Measurements from ENCODE around the gene RNF213. TPM values are rescaled to one million over a fixed set of nuclear protein-coding genes. Genes with fewer than 3 reads are reported as not detected.

Gene RNF213
- total RNA-seq, 1 donor from 2014 or later: 29.6 TPM

DNA sequence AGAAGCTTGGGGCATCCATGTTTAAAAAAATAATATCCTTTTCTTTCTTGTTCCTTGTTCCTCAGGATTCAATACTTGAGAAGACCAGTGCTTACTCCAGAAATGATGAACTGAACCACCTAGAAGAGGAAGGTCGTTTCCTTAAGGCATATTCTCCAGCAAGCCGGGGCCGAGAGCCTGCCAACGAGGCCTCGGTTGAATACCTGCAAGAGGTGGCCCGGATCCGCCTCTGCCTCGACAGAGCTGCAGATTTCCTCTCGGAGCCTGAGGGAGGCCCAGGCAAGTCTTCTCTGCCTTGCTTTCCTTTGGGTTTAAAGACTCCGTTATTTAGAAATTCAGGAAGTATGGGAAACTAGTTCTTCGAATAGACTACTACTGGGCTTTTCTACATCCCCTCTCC is 111.8 kb downstream of the RNF213 start:
- H3K4me3 Mint-ChIP-seq: no peak overlapping the region
- H3K27ac Mint-ChIP-seq (ENCODE audit: unreplicated experiment): no peak overlapping the region
- no peaks in the 10 kb centered on the region for H3K9me3 Mint-ChIP-seq
- H3K4me1 Mint-ChIP-seq: no peaks in the 10 kb centered on the region
- H3K36me3 Mint-ChIP-seq (ENCODE audit: low read depth): no peaks in the 10 kb centered on the region
- TF ChIP-seq, protein P1, sequence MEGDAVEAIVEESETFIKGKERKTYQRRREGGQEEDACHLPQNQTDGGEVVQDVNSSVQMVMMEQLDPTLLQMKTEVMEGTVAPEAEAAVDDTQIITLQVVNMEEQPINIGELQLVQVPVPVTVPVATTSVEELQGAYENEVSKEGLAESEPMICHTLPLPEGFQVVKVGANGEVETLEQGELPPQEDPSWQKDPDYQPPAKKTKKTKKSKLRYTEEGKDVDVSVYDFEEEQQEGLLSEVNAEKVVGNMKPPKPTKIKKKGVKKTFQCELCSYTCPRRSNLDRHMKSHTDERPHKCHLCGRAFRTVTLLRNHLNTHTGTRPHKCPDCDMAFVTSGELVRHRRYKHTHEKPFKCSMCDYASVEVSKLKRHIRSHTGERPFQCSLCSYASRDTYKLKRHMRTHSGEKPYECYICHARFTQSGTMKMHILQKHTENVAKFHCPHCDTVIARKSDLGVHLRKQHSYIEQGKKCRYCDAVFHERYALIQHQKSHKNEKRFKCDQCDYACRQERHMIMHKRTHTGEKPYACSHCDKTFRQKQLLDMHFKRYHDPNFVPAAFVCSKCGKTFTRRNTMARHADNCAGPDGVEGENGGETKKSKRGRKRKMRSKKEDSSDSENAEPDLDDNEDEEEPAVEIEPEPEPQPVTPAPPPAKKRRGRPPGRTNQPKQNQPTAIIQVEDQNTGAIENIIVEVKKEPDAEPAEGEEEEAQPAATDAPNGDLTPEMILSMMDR (conservative IDR thresholded peaks at IDR 0.05): no peak
- DNase-seq (ENCODE audit: low read depth, low spot score): no peak
- H3K27me3 Mint-ChIP-seq (ENCODE audit: low read depth): no peaks in the 10 kb centered on the region

DNA sequence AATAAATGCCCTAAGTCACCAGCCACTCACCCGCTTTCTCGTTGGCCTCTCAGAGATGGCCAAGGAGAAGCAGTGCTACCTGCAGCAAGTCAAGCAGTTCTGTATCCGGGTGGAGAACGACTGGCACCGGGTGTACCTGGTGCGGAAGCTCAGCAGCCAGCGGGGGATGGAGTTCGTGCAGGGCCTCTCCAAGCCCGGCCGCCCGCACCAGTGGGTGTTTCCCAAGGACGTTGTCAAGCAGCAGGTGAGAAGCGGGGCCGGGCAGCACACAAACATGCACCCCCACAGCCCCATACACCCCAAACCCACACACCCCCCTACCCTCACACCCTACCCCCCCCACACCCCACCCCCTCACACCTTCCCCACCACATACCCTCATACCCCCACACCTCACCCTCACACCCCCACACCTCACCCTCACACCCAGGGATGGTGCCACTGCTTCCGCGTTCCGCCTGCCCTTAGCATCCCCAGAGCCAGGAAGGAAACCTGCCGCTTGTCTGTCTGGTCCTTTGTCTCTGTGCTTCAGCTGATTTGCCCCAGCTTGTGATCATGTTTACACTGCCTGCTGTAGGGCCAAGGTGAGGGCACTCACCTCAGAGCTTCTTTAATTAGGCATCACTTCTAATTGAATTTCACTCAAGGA is 112.4 kb downstream of the RNF213 start:
- Mint-ChIP-seq H3K4me3 (no peak overlapping the region), H3K27me3 (ENCODE audit: low read depth) (no peaks in the 10 kb centered on the region), H3K9me3 (no peaks in the 10 kb centered on the region), H3K27ac (ENCODE audit: unreplicated experiment) (no peak overlapping the region), H3K36me3 (ENCODE audit: low read depth) (peaks cover 2% of the 10 kb centered on the region), H3K4me1 (no peaks in the 10 kb centered on the region)
- TF ChIP-seq, protein P1 (conservative IDR thresholded peaks at IDR 0.05): no peak
- DNase-seq (ENCODE audit: low read depth, low spot score): no peak

DNA sequence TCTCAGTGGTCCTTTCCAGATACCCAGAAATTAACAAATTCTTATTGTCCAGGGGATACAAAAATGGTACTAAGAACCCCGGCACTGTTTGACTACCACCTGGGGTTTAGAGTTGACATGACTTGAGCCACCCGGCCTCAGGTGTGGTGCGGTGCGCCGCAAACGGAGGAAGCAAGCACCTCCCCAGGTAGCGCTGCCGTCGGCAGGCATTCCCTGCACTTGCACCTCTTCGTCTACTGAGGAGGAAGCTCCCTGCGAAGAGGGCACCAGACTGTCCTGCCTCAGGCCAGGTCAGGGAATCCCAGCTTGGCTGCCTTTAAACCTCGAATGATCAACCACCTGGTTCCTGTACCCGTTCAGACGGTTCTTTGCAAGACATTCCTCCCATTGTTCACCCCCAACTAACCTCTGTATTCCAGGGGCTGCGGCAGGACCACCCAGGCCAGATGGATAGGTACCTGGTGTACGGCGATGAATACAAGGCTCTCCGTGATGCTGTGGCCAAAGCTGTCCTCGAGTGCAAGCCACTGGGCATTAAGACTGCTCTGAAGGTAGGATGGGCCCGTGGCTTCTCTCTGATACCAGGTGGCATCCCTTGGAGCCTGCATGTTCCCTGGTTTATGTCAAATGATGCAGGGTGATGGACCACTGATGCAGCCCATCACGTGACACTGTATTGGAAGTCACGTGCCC is 113.5 kb downstream of the RNF213 start:
- H3K27ac Mint-ChIP-seq (ENCODE audit: unreplicated experiment): no peak overlapping the region

DNA sequence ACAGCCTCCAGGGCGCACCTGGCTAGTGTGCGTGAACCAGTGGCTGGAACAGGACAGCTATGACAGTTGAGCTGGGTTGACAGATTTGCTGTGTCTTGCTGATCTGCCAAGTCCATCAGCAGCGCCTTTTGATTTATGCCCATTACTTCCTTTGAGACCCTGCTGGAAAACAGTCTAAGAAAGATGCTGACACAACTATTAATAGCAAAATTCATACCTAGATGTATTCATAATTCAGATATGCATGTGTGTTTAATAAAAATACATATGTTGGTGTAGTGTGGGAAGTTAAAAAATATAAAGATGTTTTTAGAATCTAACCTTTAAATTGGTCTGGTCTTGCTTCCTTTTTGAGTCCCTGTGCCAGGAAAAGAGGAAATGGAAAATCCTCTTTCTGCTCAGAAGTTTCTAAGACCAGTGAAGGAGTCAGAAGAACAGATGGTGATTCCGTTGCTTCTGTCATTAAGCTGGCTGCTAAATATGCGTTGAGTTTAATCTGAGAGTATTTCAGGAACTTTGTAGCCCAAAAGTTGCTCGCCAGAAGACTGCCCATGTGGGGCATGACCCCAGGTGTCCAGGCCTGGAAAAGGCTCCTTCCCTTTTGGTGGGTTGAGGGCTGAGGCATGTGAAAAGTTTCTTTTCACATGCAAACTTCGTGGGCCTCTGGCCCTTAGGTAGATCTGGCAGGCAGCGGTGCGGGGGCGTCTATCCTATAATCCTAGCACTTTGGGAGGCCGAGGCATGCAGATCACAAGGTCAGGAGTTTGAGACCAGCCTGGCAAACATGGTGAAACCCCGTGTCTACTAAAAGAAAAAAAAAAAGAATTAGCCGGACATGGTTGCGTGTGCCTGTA is 114.3 kb downstream of the RNF213 start:
- Mint-ChIP-seq H3K36me3 (ENCODE audit: low read depth) (peaks cover 2% of the 10 kb centered on the region), H3K4me1 (no peaks in the 10 kb centered on the region), H3K27ac (ENCODE audit: unreplicated experiment) (no peak overlapping the region), H3K9me3 (no peaks in the 10 kb centered on the region), H3K27me3 (ENCODE audit: low read depth) (no peaks in the 10 kb centered on the region), H3K4me3 (no peak overlapping the region)
- TF ChIP-seq, protein P1 (conservative IDR thresholded peaks at IDR 0.05): no peak
- no peak for DNase-seq (ENCODE audit: low read depth, low spot score)

More for the DNA sequence above, 113.5 kb downstream of the RNF213 start:
- no peaks in the 10 kb centered on the region for H3K27me3 Mint-ChIP-seq (ENCODE audit: low read depth)
- no peak overlapping the region for H3K4me3 Mint-ChIP-seq
- DNase-seq (ENCODE audit: low read depth, low spot score): no peak
- no peaks in the 10 kb centered on the region for H3K4me1 Mint-ChIP-seq
- H3K36me3 Mint-ChIP-seq (ENCODE audit: low read depth): peaks cover 2% of the 10 kb centered on the region
- TF ChIP-seq, protein P1 (conservative IDR thresholded peaks at IDR 0.05): no peak
- H3K9me3 Mint-ChIP-seq: no peaks in the 10 kb centered on the region

DNA sequence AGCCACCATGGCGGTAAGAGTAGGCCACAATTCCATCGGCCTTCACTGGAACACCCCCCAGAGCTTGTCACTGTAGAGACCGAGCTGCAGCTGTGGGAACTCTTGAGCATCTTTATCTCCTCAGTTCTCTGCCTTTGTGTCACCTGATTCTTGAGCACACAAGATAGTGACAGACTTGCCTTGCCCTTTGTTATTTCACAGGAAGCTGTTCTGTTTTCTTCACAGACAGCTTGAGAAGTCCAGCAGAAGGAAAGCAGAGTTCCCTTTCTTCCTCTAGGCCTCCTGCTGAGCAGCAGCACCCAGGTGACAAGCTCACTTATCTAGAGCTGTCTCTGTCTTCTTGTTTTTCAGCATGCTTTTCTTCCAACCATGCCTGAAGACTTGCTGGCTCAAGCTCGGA is 115.9 kb downstream of the RNF213 start:
- TF ChIP-seq, protein P1 (conservative IDR thresholded peaks at IDR 0.05): no peak
- peaks cover 2% of the 10 kb centered on the region for H3K36me3 Mint-ChIP-seq (ENCODE audit: low read depth)
- no peak overlapping the region for H3K4me3 Mint-ChIP-seq
- no peaks in the 10 kb centered on the region for H3K9me3 Mint-ChIP-seq
- H3K4me1 Mint-ChIP-seq: no peaks in the 10 kb centered on the region
- H3K27me3 Mint-ChIP-seq (ENCODE audit: low read depth): no peaks in the 10 kb centered on the region
- no peak overlapping the region for H3K27ac Mint-ChIP-seq (ENCODE audit: unreplicated experiment)
- no peak for DNase-seq (ENCODE audit: low read depth, low spot score)

Measured in neural crest cell (in vitro differentiated cells).